GM18507 (cell line): ENCODE data around the gene NPAS1.
"Not testable (repeated sequence)": the region's sequence is repeated elsewhere in the genome, so short reads cannot be mapped to it uniquely, and the experiment has no call there.

Experiments used
- DNase-seq: peaks from one replicate; pipeline ENCODE4 v3.0.0; 2011; ENCODE audit warnings: low read depth; ENCODE audit not compliant: insufficient read length; ENCODE audit errors: extremely low spot score
- FAIRE-seq: peaks from 2 replicates; lab custom pipeline; 2011; peaks lifted over from hg19 to GRCh38; lab: Jason Lieb, UNC

Gene NPAS1

DNA sequence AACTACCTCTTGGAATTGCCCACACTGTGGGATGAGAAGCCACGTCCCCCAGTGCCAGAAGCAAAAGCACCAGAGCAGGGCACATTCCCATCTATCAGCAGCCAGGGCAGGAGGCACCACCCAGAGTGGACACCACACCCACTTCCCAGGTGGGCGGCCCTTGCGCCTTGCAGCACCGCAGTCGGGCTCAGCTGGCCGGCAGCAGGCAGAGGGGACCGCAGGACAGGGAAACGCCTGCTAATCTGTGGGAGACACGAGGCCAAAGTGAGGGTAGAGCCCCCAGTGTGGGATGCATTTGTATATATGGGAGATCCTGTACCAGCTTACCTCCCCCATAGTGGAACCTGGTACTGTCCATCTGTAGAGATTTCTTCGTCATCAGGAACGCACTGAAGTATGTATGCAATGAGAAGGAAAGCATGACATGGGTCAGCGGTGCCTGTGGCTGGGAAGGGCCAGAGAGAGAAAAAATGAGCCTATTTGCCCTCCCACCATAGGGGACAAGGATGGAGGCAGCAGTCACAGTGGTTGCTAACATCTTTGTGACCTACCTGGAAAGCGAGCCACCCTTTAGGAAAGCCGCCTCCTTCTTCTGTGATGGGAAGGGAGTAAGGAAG is 30.9 kb upstream of the NPAS1 start:
- DNase-seq: no peak
- no peak for FAIRE-seq

DNA sequence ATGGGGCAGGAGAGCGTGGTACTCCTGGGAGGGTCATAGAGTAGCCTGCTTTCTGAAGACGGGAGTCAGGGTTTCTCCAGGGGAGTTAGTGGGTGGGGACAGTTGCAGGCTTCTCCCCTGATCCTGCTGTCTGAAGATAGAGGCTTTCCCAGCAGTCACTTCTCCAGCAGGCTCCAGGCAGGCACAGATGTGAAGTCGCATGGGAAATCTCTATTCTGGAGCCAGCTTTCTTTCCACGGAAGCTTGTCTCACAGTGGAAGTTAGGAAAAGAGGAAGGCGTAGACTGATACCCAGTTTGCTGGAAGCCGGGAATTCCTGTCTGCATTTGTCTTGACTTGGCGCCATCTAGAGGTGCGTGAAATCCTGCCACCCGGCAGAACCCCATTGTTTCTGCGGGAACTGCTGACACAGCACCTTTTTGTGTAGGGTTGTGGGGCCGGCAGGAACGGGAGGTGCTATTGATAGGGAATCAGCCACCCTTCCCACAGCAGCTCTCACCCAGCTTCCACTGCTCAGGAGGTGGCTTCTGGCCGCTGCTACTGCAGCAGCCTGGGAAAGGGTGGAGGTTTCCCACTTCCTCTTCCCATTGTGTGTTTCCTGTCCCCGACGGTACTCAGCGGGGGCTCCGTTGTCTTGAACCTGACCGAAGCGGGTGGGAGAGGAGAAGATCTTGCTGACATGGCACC is 28.5 kb upstream of the NPAS1 start:
- FAIRE-seq (peak; percentile 88), DNase-seq (no peak)

DNA sequence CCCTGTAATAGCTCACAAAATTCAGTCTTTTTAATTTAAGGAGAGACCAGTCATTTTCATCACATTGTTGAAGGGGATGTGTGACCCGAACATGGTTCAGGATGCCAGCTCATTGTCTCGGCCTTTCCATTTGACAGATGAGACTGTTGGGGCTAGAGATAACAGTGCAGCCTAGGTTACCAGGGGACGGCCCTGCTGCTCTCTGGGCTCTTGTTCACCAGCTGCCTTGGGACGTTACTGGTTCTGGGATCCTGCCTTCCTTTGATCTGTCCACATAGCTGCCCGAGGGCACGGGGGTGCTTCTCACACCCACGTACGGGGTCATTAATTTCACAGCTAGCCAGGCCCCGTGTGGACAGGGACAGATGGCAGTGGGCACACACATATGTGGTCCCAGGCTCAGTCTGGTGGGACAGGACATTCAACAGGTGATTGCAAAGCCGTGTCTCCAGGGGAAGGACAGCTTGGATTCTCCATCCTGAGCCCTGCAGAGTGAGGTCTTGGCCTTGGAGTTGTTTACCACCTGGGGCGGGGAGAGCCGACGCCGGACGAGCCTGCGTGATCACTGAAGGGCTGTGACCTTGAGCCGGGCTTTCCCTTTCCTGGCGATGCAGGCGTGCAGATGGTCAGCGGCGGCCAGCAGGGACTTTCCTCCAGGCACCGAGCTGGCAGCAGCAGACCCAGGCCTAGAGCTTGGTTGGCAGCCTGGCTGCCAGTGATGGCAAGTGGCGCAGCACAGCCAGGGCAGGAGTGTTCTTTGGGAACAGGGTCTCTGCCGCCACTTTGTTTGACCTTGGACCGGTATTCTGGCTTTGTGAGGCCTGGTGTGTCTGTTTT is 26.7 kb upstream of the NPAS1 start:
- no peak for FAIRE-seq
- no peak for DNase-seq

DNA sequence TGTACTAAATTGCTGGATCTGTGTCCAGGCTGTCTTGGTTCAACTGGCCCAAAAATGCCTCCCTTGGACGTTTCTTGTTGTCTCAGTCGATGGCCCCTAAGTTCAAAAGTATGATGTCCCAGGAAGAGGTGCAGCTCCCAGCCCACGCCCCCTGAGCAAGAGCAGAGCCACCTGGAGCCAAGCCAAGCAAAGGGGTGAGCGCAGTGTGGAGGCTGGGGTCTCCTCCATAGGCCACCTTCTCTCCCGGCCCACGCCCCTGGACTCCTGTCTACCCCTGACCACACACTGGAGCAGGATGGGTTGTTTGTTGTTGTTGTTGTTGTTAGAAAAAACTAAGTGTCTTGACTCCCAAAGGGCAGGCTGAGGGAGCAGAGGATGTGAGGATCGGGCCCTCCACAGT is 26.0 kb upstream of the NPAS1 start:
- DNase-seq (no peak), FAIRE-seq (no peak)

DNA sequence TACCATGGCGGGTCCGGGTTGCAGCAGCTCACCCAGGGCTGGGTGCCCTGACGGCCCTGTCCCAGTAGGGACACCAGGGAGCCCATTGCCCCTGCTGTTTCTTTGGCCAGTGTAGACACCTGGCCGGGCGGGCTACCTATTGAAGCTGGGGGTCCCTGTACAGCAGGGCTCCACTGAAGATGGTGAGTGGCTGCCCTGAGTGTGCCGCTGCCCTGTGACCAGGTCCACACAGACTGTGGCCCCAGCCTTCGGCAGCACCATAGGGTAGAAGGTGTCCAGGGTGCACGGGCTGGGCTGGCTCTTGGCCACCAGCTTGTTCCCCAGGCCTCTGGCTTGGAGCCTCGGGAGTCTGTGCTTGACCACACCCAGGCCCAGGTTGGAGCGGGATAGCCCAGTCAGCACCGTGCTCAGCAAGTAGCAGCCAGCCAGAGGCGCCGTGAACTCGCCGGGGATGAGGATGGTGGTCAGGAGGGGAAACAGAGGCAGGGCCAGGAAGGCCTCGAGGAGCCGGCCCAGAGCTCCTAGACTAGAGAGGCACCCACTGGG is 25.4 kb upstream of the NPAS1 start:
- no peak for FAIRE-seq
- DNase-seq: no peak

DNA sequence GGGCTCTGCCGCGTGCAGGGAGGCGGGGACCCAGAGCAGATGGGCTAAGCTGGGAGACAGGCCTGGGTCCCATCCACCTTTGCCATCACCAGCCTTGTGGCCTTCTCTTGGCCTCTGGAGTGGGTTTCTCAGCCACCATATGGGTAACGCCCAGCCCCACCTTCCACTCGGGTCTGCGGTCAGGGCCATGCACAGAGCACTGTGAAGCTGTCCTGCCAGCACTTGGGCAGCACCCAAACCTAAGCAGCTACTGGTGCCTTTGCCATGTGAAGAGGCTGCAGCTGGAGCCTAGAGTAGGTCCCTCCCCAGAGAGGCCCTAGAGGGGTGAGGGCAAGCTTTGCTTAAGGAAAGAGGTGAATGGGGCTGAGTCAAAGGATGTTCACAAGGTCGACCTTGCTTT is 24.1 kb upstream of the NPAS1 start:
- no peak for FAIRE-seq
- DNase-seq: no peak

DNA sequence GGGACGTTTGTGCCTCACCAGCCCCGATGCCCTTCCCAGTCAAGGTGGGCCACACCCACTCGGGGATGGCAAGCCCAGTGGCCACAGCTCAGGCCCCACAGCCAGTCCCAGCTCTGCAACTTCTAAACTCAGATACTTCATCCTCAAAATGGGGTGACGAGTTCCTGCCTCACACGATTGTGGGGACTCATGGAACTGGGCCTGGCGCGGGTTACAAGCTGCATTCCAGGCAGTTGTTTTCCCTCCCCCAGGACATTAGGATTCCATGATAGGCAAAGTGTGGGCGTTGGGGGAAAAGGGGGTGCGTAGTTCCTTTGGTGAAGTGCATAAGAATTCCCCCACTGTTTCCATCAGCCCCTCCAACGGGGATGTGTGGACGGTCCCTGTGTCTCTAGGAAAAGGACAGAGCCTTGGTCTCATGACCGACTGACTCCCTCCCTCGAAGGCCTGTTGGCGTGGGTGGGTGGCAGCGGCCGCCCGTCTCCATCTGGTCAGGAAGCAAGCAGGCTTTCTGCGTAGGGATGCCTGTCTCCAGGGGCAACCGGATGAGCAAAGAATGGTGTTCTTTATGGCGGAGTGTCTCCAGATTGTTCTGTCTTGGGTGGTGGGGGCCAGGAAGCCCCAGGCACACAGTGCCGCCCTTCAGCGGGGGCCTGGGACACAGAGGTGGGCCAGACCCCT is 21.1 kb upstream of the NPAS1 start:
- DNase-seq: no peak
- FAIRE-seq: no peak

DNA sequence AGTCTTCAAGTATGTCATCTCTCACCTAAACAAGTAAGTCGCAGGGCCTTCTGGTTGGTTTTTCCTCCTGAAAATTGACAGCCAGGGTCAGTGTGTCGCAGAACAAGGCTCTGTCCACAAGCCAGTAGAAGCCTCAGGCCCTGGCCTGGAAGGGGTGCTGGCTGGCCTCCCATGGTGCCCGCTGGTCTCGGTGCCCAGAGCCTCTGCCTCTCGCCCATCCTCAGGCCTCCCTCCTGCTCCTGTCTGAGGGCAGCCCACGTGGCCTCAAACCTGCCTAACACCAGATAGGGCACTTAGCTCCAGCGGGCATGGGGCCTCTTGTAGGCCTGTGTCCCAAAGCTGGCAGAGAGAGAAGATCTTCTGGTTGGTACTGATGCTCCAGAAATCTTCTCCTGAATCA is 20.3 kb upstream of the NPAS1 start:
- DNase-seq: no peak
- no peak for FAIRE-seq

DNA sequence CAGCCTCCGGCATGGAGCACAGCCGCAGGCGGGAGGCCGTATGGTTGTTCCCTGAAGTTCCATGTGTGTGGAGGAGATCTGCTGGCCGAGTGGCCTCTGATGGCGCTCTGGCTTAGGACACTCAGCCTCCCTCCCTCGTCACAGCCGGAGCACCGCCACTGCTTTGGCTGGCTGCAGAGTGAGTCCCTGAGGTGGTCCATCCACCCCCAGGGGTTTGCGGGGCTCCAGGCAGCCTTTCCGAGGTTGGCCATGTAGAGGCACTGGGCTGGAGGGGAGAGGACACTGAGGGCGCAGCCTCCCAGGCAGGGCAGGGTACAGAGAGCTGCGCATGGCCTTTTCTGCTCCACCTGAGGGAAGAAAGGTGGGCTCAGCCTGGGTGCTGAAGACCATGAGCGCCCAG is 19.8 kb upstream of the NPAS1 start:
- DNase-seq (no peak), FAIRE-seq (no peak)

DNA sequence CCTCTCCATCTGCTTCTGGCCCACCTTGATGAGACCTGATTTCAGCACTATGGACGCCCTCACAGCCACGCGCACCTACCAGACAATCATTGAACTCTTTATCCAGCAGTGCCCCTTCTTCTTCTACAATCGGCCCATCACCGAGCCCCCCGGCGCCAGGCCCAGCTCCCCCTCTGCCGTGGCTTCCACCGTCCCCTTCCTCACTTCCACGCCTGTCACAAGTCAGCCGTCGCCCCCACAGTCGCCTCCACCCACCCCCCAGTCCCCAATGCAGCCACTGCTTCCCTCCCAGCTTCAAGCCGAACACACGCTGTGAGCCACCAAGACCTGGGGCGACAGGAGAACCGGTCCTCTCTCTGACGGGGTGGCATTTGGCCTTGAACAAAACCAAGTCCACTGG is 19.3 kb upstream of the NPAS1 start:
- FAIRE-seq: no peak

DNA sequence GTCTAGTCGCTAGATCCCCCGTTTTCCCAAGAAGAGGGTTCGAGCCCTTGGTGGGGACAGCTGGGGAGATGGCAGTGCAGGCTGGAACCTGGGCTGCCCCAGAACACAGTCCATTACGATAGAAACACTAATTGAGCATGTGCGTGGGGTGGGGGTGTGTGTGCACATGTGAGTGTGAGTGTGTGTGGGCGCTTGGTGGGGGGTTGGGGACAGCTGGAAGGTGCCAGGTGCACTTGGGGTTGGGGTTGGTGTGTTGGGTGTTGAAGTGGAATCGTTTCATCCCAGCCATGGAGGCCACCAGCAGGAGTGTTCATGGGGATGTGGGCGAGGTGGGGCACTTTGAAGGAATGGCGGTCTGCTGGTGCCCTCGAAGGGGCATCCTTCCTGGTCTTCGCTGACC is 18.1 kb upstream of the NPAS1 start:
- no peak for DNase-seq
- no peak for FAIRE-seq

More for the DNA sequence above, 19.3 kb upstream of the NPAS1 start:
- no peak for DNase-seq

DNA sequence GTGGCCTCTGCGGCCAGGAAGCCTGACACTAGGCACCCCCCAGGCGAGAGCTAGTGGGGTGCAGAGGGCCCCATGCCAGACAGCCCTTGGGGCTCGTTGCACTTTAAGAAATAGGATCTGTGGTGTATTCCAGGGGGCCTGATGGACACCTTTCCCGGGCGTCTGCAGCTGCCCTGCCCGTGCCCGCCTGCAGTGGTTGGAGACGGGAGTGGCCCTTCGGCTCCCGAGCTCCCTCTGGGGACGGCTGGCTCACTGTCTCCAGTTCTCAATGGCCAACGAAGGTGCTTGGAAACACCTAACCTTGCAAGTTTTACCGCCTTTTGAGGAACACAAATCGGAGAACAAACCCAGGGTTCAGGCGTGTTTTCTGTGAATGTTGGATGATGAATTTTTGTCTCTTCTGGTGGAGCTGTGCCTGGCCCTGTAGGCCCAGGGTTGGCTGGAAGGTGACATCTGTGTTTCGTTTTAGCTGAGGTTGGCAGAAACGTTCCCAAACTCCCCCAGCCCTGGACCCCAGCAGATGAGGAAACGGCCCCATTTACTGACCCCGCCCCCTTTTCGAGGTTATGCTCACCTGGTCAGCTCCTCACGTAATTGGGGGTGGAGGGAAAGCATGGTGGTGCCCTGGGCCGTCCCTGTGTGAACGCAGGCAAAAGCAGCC is 17.4 kb upstream of the NPAS1 start:
- no peak for DNase-seq
- no peak for FAIRE-seq

DNA sequence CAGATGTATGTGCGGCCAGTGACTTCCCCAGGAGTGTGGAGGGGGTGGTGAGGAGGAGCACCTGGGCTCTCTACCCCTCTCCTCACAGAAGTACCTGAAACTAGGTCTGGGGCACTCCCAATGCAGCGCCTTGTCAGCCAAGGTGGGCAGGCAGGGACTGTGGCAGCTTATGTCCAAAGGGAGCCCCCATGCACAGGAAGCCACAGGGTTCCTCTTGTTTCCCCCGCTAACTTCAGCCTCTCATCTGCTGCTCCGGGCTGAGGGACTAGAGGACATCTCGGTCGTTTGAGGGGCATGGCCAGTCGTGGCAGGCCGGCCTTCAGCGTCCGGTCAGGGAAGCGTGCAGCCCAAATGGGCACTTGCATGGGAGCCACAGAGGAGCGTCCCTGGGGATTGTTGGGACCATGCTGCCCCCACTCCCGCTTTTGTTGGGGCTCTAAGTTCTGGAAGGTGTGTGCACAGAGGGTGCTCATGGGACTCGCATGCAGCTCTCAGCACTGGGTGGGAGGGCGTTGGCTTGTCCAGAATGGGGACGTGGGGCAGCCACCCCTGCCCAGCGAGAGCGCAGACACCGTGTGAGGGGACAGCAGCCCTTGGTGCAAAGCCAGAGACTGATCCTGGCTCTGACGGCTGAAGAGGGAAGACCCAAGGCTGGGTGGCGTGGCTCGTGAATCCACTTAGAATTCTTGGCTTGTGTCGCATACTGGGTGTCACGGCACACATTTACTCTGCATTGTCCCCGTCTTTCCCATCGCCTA is 16.6 kb upstream of the NPAS1 start:
- FAIRE-seq: no peak
- DNase-seq: no peak

DNA sequence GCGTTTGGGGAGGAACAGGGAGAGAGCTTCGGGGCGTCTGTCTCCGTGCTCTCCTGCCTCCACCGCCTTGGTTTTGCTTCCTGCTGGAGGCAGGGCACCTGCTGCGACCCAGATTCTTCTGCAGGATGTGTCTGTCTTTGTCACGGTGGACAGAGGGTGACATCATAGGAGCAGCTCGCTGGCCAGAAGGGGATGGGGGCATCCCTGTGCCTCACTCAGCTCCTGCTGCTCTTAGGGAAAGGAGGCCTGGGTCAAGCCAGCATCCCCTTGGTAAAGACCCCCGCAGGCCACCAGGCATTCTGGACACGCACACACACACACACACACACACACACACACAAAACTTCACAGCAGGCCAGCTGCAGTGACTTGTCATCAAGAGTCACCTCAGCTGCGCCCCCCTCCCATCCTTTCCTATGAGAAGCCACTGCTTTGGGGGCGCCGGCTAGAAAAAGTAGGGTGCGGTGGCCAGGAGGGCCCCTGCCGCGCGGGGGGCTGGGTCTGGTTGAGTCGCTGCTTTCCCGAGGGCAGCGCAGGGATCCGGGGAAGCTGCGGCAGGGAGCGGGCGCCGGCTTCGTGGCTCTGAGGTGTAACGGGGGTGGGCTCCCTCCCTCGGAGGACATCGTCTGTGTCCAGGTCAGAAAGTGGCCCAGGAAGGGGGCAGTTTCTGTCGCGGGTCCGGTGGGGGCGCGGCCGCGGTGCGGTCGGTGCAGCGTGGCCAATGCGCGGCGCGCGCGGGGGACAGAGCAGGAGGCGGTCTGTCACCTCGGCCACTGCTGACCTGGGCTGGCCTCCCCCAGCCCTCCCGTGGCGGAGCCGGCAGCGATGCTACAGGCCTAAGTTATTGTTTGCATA is 15.8 kb upstream of the NPAS1 start:
- FAIRE-seq (no peak), DNase-seq (no peak)

DNA sequence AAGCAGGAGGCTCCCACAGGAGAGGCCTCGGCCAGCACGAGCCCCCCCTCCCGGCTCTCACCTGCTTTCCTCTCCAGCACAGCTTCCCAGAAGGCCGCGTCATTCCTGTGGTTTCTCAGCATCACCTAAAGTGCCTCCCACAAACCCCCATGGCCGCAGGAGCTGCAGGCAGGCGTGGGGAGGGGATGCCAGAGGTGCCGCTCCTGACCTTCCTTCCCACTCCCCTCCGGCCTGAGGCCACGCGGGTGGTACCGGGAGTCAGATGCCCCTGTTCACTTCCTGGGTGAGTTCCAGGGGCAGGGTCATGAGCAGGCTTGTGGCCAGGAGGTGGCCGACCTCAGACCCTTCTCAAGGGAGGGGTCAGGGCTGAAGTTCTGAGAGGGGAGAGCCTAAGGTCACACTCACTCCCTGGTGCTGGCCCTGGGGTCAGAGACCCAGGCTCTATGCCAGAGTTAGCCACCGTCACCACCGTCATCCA is 14.4 kb upstream of the NPAS1 start:
- DNase-seq (no peak), FAIRE-seq (no peak)

DNA sequence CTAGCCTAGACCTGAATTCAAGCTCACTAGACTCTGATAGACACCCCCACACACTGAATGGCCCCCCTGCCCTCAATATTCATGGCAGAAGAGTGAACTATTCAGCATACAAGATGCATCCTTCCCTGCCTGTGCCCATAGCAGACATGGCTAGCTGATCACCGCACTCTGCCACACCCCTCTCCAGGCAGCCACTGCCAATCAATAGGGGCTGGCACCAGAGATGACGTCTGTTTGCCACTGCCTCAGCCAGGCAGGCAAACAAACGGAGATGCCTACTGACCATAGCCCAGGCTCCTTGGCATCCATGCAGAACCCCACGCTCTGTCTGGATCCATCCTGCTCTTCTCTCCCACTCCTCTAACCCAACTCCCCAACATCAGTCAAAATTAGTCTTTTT is 13.8 kb upstream of the NPAS1 start:
- FAIRE-seq: no peak
- DNase-seq: no peak

DNA sequence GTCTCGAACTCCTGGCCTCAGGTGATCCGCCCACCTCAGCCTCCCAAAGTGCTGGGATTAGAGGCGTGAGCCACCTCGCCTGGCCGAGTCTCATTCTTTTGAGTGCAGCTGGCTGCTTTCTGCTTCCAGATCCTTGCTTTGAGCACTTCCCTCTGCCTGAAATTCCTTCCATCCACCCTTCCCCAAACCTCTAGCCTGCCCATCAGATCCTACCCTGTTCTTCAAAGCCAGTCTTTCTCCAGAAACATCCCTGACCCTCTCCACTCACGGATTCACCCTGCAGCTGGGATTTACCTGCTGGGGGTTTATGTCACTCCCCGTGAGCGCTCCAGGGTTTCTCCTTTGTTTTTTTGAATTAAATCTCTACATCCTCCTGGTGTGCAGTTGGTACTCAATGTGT is 13.1 kb upstream of the NPAS1 start:
- DNase-seq (no peak), FAIRE-seq (no peak)

DNA sequence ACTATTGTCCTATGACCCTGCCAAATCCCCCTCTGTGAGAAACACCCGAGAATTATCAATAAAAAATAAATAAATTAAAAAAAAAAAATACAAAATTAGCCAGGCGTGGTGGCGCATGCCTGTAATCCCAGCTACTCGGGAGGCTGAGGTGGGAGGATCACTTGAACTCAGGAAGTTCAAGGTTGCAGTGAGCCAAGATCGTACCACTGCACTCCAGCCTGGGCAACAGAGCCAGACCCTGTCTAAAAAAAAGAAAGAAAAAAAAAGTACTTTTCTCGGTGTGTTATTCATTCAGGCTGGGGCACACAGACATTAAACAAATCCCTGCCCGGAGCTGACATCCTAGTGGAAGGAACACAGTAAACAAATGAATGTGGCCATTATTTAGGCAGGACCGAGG is 9.1 kb upstream of the NPAS1 start:
- FAIRE-seq, DNase-seq: not testable (repeated sequence)
